ENCODE data around the gene GABRA4. TPM values are rescaled to one million over a fixed set of nuclear protein-coding genes. Genes with fewer than 3 reads are reported as not detected.

GABRA4 gene
- total RNA-seq, 1 donor from 2014 or later = not detected

- no peak for DNase-seq (ENCODE audit: low spot score)
Observed at GRCh38 chr4:46927201-46927600, 66.2 kb downstream of the GABRA4 start.

GRCh38 chr4:46924789-46925529, 68.4 kb downstream of the GABRA4 start:
- DNase-seq (ENCODE audit: low spot score) = no peak

- no peak for DNase-seq (ENCODE audit: low spot score)
Observed at GRCh38 chr4:46922205-46922604, 71.2 kb downstream of the GABRA4 start.

- no peak for DNase-seq (ENCODE audit: low spot score)
Observed at GRCh38 chr4:46909078-46909477, 84.3 kb downstream of the GABRA4 start, which contains the start of gene COX7B2. COX7B2 (minus strand) TSS chr4:46909245; CDS start chr4:46735192, 174,053 bp downstream.

- DNase-seq (ENCODE audit: low spot score) = no peak
Observed at GRCh38 chr4:46908148-46908547, 85.2 kb downstream of the GABRA4 start.

GRCh38 chr4:46900082-46900481, 93.3 kb downstream of the GABRA4 start:
- DNase-seq (ENCODE audit: low spot score) = no peak

- no peak for DNase-seq (ENCODE audit: low spot score)
Observed at GRCh38 chr4:46894826-46895225, 98.6 kb downstream of the GABRA4 start.

GRCh38 chr4:46890056-46890455, 103.3 kb downstream of the GABRA4 start:
- DNase-seq (ENCODE audit: low spot score) = no peak

GRCh38 chr4:46889410-46889809, 104.0 kb downstream of the GABRA4 start:
- DNase-seq (ENCODE audit: low spot score) = no peak

GRCh38 chr4:46886711-46887110, 106.7 kb downstream of the GABRA4 start:
- DNase-seq (ENCODE audit: low spot score) = no peak

GRCh38 chr4:46878641-46879040, 114.7 kb downstream of the GABRA4 start:
- DNase-seq (ENCODE audit: low spot score) = no peak

GRCh38 chr4:46874811-46875210, 118.6 kb downstream of the GABRA4 start:
- DNase-seq (ENCODE audit: low spot score) = no peak

- no peak for DNase-seq (ENCODE audit: low spot score)
Observed at GRCh38 chr4:46870411-46870810, 123.0 kb downstream of the GABRA4 start.

Other genes starting within 250 kb of the GABRA4 start
- not detected for gene COX7B2, start 84.3 kb downstream of the GABRA4 start, total RNA-seq
- not detected for gene GABRB1, start 38.0 kb upstream of the GABRA4 start, total RNA-seq